Astrocyte (in vitro differentiated cells and primary cell): ENCODE data around the gene UNC5C. TPM values are rescaled to one million over a fixed set of nuclear protein-coding genes. Genes with fewer than 3 reads are reported as not detected.

Experiments
- DNase-seq: peaks from one replicate; pipeline ENCODE4 v3.0.0-alpha.2; 2010; ENCODE audit warnings: low read depth
- FAIRE-seq: peaks from 2 replicates; lab custom pipeline; 2011; peaks lifted over from hg19 to GRCh38; lab: Jason Lieb, UNC
- H2AFZ ChIP-seq: 2 replicates; pipeline ENCODE4 v1.6.0; 2012; ENCODE audit warnings: low read depth, low read length, inconsistent platforms
- H3K27ac ChIP-seq: 2 replicates; pipeline ENCODE4 v1.5.1; 2011; ENCODE audit warnings: low read depth, low read length, inconsistent platforms
- H3K27me3 ChIP-seq: 2 replicates; pipeline ENCODE4 v1.6.0; 2011; ENCODE audit warnings: low read length, inconsistent platforms; ENCODE audit not compliant: insufficient read depth
- H3K36me3 ChIP-seq: 2 replicates; pipeline ENCODE4 v1.5.1; 2011; ENCODE audit warnings: low read length, inconsistent platforms; ENCODE audit not compliant: insufficient read depth
- H3K4me1 ChIP-seq: 2 replicates; pipeline ENCODE4 v1.5.1; 2011; ENCODE audit warnings: low read length, inconsistent platforms; ENCODE audit not compliant: insufficient read depth
- H3K4me2 ChIP-seq: 2 replicates; pipeline ENCODE4 v1.6.0; 2012; ENCODE audit warnings: low read length, inconsistent platforms
- H3K4me3 ChIP-seq: 2 replicates; pipeline ENCODE4 v1.5.1; 2011; ENCODE audit warnings: low read depth, mild to moderate bottlenecking, low read length, inconsistent platforms; ENCODE audit not compliant: insufficient read depth
- H3K79me2 ChIP-seq: 2 replicates; pipeline ENCODE4 v1.6.0; 2012; ENCODE audit warnings: mild to moderate bottlenecking, low read length, inconsistent platforms; ENCODE audit not compliant: insufficient read depth
- H3K9ac ChIP-seq: 2 replicates; pipeline ENCODE4 v1.6.0; 2012; ENCODE audit warnings: mild to moderate bottlenecking, low read length, inconsistent platforms
- H3K9me3 ChIP-seq: 2 replicates; pipeline ENCODE4 v1.5.1; 2012; ENCODE audit warnings: low read depth, mild to moderate bottlenecking, low read length, inconsistent platforms; ENCODE audit not compliant: insufficient read depth
- H4K20me1 ChIP-seq: 2 replicates; pipeline ENCODE4 v1.6.0; 2012; ENCODE audit warnings: low read length, inconsistent platforms; ENCODE audit not compliant: insufficient read depth
- H3K27ac Mint-ChIP-seq: one replicate; pipeline ENCODE4 v1.8.0; 2021; ENCODE audit warnings: mild to moderate bottlenecking, mixed read lengths; ENCODE audit not compliant: unreplicated experiment
- H3K27me3 Mint-ChIP-seq: one replicate; pipeline ENCODE4 v1.8.0; 2021; ENCODE audit warnings: low read depth, mixed read lengths; ENCODE audit not compliant: unreplicated experiment
- H3K36me3 Mint-ChIP-seq: one replicate; pipeline ENCODE4 v1.8.0; 2021; ENCODE audit warnings: low read depth, mixed read lengths; ENCODE audit not compliant: unreplicated experiment
- H3K4me1 Mint-ChIP-seq: one replicate; pipeline ENCODE4 v1.8.0; 2021; ENCODE audit warnings: low read depth, mixed read lengths; ENCODE audit not compliant: unreplicated experiment
- H3K4me3 Mint-ChIP-seq: one replicate; pipeline ENCODE4 v1.8.0; 2021; ENCODE audit warnings: mild to moderate bottlenecking, moderate library complexity, mixed read lengths; ENCODE audit not compliant: unreplicated experiment
- H3K9me3 Mint-ChIP-seq: one replicate; pipeline ENCODE4 v1.8.0; 2021; ENCODE audit warnings: mild to moderate bottlenecking, mixed read lengths; ENCODE audit not compliant: unreplicated experiment
- CTCF ChIP-seq: IDR thresholded peaks from 2 replicates; pipeline ENCODE4 v1.5.1; 2011; ENCODE audit warnings: low read depth, mild to moderate bottlenecking, inconsistent platforms, low read length, moderate library complexity; ENCODE audit not compliant: insufficient read depth
- EZH2 ChIP-seq: IDR thresholded peaks from 2 replicates; pipeline ENCODE4 v1.6.1; 2012; ENCODE audit warnings: mild to moderate bottlenecking, low read length, inconsistent platforms; ENCODE audit not compliant: insufficient read depth
- total RNA-seq: library from RNA; stranded (reverse); gene quantifications from 2 replicates; pipeline ENCODE4 v1.2.1, GENCODE V29; 2021

UNC5C gene
- total RNA-seq, 1 donor from 2014 or later = 3.1 TPM

- TF ChIP-seq EZH2 (no peak), CTCF (no peak)
- no peaks in the 10 kb centered on the region for H3K36me3 Mint-ChIP-seq
- H3K9ac ChIP-seq = no peak overlapping the region
- no peaks in the 10 kb centered on the region for H3K79me2 ChIP-seq
- no peaks in the 10 kb centered on the region for H3K9me3 Mint-ChIP-seq
- FAIRE-seq (no peak), DNase-seq (no peak)
- no peaks in the 10 kb centered on the region for H3K27me3 ChIP-seq
- no peak overlapping the region for H3K4me2 ChIP-seq
- H2AFZ ChIP-seq = no peak overlapping the region
- H3K27ac Mint-ChIP-seq = no peak overlapping the region
- H3K4me3 ChIP-seq = no peak overlapping the region
- H3K27me3 Mint-ChIP-seq = no peaks in the 10 kb centered on the region
- peaks cover 24% of the 10 kb centered on the region for H3K4me1 Mint-ChIP-seq
- H3K9me3 ChIP-seq = no peaks in the 10 kb centered on the region
- H3K27ac ChIP-seq = no peak overlapping the region
- H3K36me3 ChIP-seq = no peaks in the 10 kb centered on the region
- H4K20me1 ChIP-seq = no peaks in the 10 kb centered on the region
- H3K4me3 Mint-ChIP-seq = no peak overlapping the region
- peaks cover 9% of the 10 kb centered on the region for H3K4me1 ChIP-seq
Observed at GRCh38 chr4:95410387-95410977, 138.3 kb downstream of the UNC5C start.

GRCh38 chr4:95409750-95410149 lies 139.0 kb downstream of the UNC5C start:
- H3K4me1 ChIP-seq = peaks cover 9% of the 10 kb centered on the region
- no peak overlapping the region for H3K27ac ChIP-seq
- Mint-ChIP-seq H3K36me3 (no peaks in the 10 kb centered on the region), H3K9me3 (no peaks in the 10 kb centered on the region), H3K27me3 (no peaks in the 10 kb centered on the region), H3K4me3 (no peak overlapping the region), H3K27ac (no peak overlapping the region), H3K4me1 (peaks cover 16% of the 10 kb centered on the region)
- H4K20me1 ChIP-seq = no peaks in the 10 kb centered on the region
- TF ChIP-seq CTCF (no peak), EZH2 (no peak)
- H2AFZ ChIP-seq = no peak overlapping the region
- H3K9ac ChIP-seq = no peak overlapping the region
- H3K4me3 ChIP-seq = no peak overlapping the region
- no peaks in the 10 kb centered on the region for H3K79me2 ChIP-seq
- H3K4me2 ChIP-seq = no peak overlapping the region
- H3K9me3 ChIP-seq = no peaks in the 10 kb centered on the region
- no peak for DNase-seq
- no peaks in the 10 kb centered on the region for H3K36me3 ChIP-seq
- H3K27me3 ChIP-seq = no peaks in the 10 kb centered on the region
- FAIRE-seq = no peak

- no peaks in the 10 kb centered on the region for H3K36me3 ChIP-seq
- TF ChIP-seq EZH2 = no peak
- TF ChIP-seq CTCF = no peak
- peak overlapping the region; percentile 3 for H3K4me2 ChIP-seq
- H3K9me3 Mint-ChIP-seq = no peaks in the 10 kb centered on the region
- no peaks in the 10 kb centered on the region for H3K27me3 Mint-ChIP-seq
- H4K20me1 ChIP-seq = no peaks in the 10 kb centered on the region
- peaks cover 15% of the 10 kb centered on the region for H3K4me1 Mint-ChIP-seq
- H3K36me3 Mint-ChIP-seq = no peaks in the 10 kb centered on the region
- DNase-seq (peak; percentile 73), FAIRE-seq (no peak)
- H3K4me3 Mint-ChIP-seq = no peak overlapping the region
- no peak overlapping the region for H3K27ac ChIP-seq
- H3K9ac ChIP-seq = no peak overlapping the region
- H3K27me3 ChIP-seq = no peaks in the 10 kb centered on the region
- no peak overlapping the region for H3K27ac Mint-ChIP-seq
- H3K79me2 ChIP-seq = no peaks in the 10 kb centered on the region
- H3K4me3 ChIP-seq = no peak overlapping the region
- H2AFZ ChIP-seq = no peak overlapping the region
- peaks cover 9% of the 10 kb centered on the region for H3K4me1 ChIP-seq
- no peaks in the 10 kb centered on the region for H3K9me3 ChIP-seq
Observed at GRCh38 chr4:95409127-95409526, 139.6 kb downstream of the UNC5C start.
